OCI-LY1 (cell line): Measurements from ENCODE around the gene RAD51D.

Experiments
- H2AFZ ChIP-seq: fragments of 200-600 bp; sonication (generic), shearing (Covaris generic); 2 replicates; pipeline ENCODE4 v1.6.0; 2014; ENCODE audit warnings: antibody characterized with exemption, mild to moderate bottlenecking, low read length
- H3F3A ChIP-seq: fragments of 200-600 bp; sonication (generic), shearing (Covaris generic); 2 replicates; pipeline ENCODE4 v1.6.0; 2014; ENCODE audit warnings: mild to moderate bottlenecking, antibody characterized with exemption, low read length, moderate library complexity; ENCODE audit not compliant: insufficient read depth
- H3K27ac ChIP-seq: fragments of 200-600 bp; sonication (generic); 2 replicates; pipeline ENCODE4 v1.5.1; 2014; ENCODE audit warnings: low read length, mixed run types, mild to moderate bottlenecking, low read depth; ENCODE audit not compliant: poor library complexity, severe bottlenecking
- H3K27me3 ChIP-seq: fragments of 200-600 bp; sonication (generic); 2 replicates; pipeline ENCODE4 v1.6.0; 2014; ENCODE audit warnings: antibody characterized with exemption, mild to moderate bottlenecking, low read length, moderate library complexity; ENCODE audit not compliant: insufficient read depth
- H3K36me3 ChIP-seq: fragments of 200-600 bp; sonication (generic); 2 replicates; pipeline ENCODE4 v1.6.1; 2014; ENCODE audit warnings: mild to moderate bottlenecking, antibody characterized with exemption, low read length, moderate library complexity, mixed read lengths; ENCODE audit not compliant: insufficient read depth
- H3K4me1 ChIP-seq: fragments of 200-600 bp; sonication (generic); 2 replicates; pipeline ENCODE4 v1.5.1; 2014; ENCODE audit warnings: mild to moderate bottlenecking, low read length, moderate library complexity; ENCODE audit not compliant: insufficient read depth, severe bottlenecking
- H3K4me2 ChIP-seq: fragments of 200-600 bp; sonication (generic), shearing (Covaris generic); 2 replicates; pipeline ENCODE4 v1.6.1; 2014; ENCODE audit warnings: low read length
- H3K4me3 ChIP-seq: fragments of 200-600 bp; sonication (generic); 2 replicates; pipeline ENCODE4 v1.5.1; 2014; ENCODE audit warnings: low read length, low read depth, mild to moderate bottlenecking, mixed read lengths; ENCODE audit not compliant: poor library complexity, severe bottlenecking
- H3K79me2 ChIP-seq: fragments of 200-600 bp; shearing (Covaris generic); 2 replicates; pipeline ENCODE4 v1.6.1; 2016; ENCODE audit warnings: mixed run types, low read length, mixed read lengths; ENCODE audit not compliant: insufficient read depth
- H3K9ac ChIP-seq: fragments of 200-600 bp; sonication (generic), shearing (Covaris generic); 2 replicates; pipeline ENCODE4 v1.6.1; 2014; ENCODE audit warnings: mild to moderate bottlenecking, low read length, mixed read lengths
- H3K9me2 ChIP-seq: fragments of 200-600 bp; sonication (generic), shearing (Covaris generic); 2 replicates; pipeline ENCODE4 v1.6.1; 2014; ENCODE audit warnings: low read depth, mild to moderate bottlenecking, low read length, mixed read lengths
- H3K9me3 ChIP-seq: fragments of 200-600 bp; shearing (Covaris generic); 2 replicates; pipeline ENCODE4 v1.6.1; 2014; ENCODE audit warnings: low read length, mixed read lengths
- H4K20me1 ChIP-seq: fragments of 200-600 bp; sonication (generic), shearing (Covaris generic); 2 replicates; pipeline ENCODE4 v1.6.0; 2016; ENCODE audit warnings: mild to moderate bottlenecking, low read length; ENCODE audit not compliant: insufficient read depth
- CTCF ChIP-seq: fragments of 200-600 bp; sonication (generic), shearing (Covaris generic); IDR thresholded peaks from 2 replicates; pipeline ENCODE4 v1.5.1; 2017; ENCODE audit warnings: mild to moderate bottlenecking, antibody characterized with exemption, low read length, moderate library complexity, mixed read lengths
- EZH2 ChIP-seq: fragments of 200-600 bp; sonication (generic), shearing (Covaris generic); IDR thresholded peaks from 2 replicates; pipeline ENCODE4 v1.8.0; 2017; ENCODE audit warnings: borderline replicate concordance, mixed run types, mild to moderate bottlenecking, antibody characterized with exemption, low read length, moderate library complexity, mixed read lengths

The RAD51D gene

GRCh38 chr17:35053204-35053603, 66.5 kb downstream of the RAD51D start:
- Histone ChIP-seq H3K4me3 (no peak overlapping the region), H3K9me3 (no peaks in the 10 kb centered on the region), H3F3A (no peaks in the 10 kb centered on the region), H3K27me3 (no peaks in the 10 kb centered on the region), H3K27ac (no peak overlapping the region), H3K4me2 (no peak overlapping the region), H2AFZ (no peak overlapping the region), H3K36me3 (no peaks in the 10 kb centered on the region), H3K4me1 (peaks cover 17% of the 10 kb centered on the region), H4K20me1 (no peaks in the 10 kb centered on the region), H3K9me2 (no peaks in the 10 kb centered on the region), H3K9ac (no peak overlapping the region), H3K79me2 (no peaks in the 10 kb centered on the region)
- TF ChIP-seq CTCF (no peak), EZH2 (no peak)

- TF ChIP-seq CTCF: no peak
- TF ChIP-seq EZH2: no peak
- Histone ChIP-seq H3K9ac (no peak overlapping the region), H3K27me3 (no peaks in the 10 kb centered on the region), H3K4me3 (no peak overlapping the region), H3K4me1 (peaks cover 17% of the 10 kb centered on the region), H3K4me2 (no peak overlapping the region), H3F3A (no peaks in the 10 kb centered on the region), H3K36me3 (no peaks in the 10 kb centered on the region), H3K9me2 (no peaks in the 10 kb centered on the region), H4K20me1 (no peaks in the 10 kb centered on the region), H2AFZ (no peak overlapping the region), H3K9me3 (no peaks in the 10 kb centered on the region), H3K79me2 (no peaks in the 10 kb centered on the region), H3K27ac (no peak overlapping the region)
Observed at GRCh38 chr17:35052780-35053179, 66.9 kb downstream of the RAD51D start.

GRCh38 chr17:35052241-35052610, 67.4 kb downstream of the RAD51D start:
- H4K20me1 ChIP-seq: no peaks in the 10 kb centered on the region
- no peaks in the 10 kb centered on the region for H3F3A ChIP-seq
- no peak overlapping the region for H2AFZ ChIP-seq
- no peak overlapping the region for H3K4me2 ChIP-seq
- no peak overlapping the region for H3K9ac ChIP-seq
- no peaks in the 10 kb centered on the region for H3K9me3 ChIP-seq
- H3K4me1 ChIP-seq: peaks cover 17% of the 10 kb centered on the region
- H3K27me3 ChIP-seq: no peaks in the 10 kb centered on the region
- H3K36me3 ChIP-seq: no peaks in the 10 kb centered on the region
- no peak for TF ChIP-seq EZH2
- TF ChIP-seq CTCF: no peak
- H3K4me3 ChIP-seq: no peak overlapping the region
- H3K9me2 ChIP-seq: no peaks in the 10 kb centered on the region
- H3K27ac ChIP-seq: no peak overlapping the region
- H3K79me2 ChIP-seq: no peaks in the 10 kb centered on the region
